H7 (cell line): ENCODE results near the gene ZFAND3. TPM values are rescaled to one million over a fixed set of nuclear protein-coding genes. Genes with fewer than 3 reads are reported as not detected.

Experiments used
- DNase-seq: peaks from one replicate; pipeline ENCODE4 v3.0.0; 2012
- H3K27me3 ChIP-seq: 2 replicates; pipeline ENCODE4 v1.6.0; 2011; ENCODE audit warnings: mild to moderate bottlenecking, low read length; ENCODE audit not compliant: control insufficient read depth, insufficient read depth
- H3K36me3 ChIP-seq: replicated peaks from 2 replicates; pipeline ENCODE4 v1.5.1; 2011; ENCODE audit warnings: low read length; ENCODE audit not compliant: control insufficient read depth, insufficient read depth
- H3K4me3 ChIP-seq: 2 replicates; pipeline ENCODE4 v1.5.1; 2011; ENCODE audit warnings: low read depth, mild to moderate bottlenecking, control low read depth, low read length, moderate library complexity; ENCODE audit not compliant: insufficient read depth
- total RNA-seq: library from RNA; depleted of rRNA; stranded (reverse); fragments of >200 nt; shearing (Covaris generic); gene quantifications from 2 replicates; pipeline ENCODE4 v1.2.3, GENCODE V29; 2014

ZFAND3 gene
- total RNA-seq, 1 experiment from 2014 or later, result 17.1 TPM

- H3K27me3 ChIP-seq, result no peaks in the 10 kb centered on the region
- H3K4me3 ChIP-seq, result no peak overlapping the region
- no peaks in the 10 kb centered on the region for H3K36me3 ChIP-seq
- no peak for DNase-seq
Observed at GRCh38 chr6:38056361-38056760, 236.8 kb downstream of the ZFAND3 start.

GRCh38 chr6:38057994-38058393 is 238.5 kb downstream of the ZFAND3 start:
- Histone ChIP-seq H3K27me3 (no peaks in the 10 kb centered on the region), H3K36me3 (no peaks in the 10 kb centered on the region), H3K4me3 (no peak overlapping the region)
- no peak for DNase-seq

GRCh38 chr6:38062066-38062465 is 242.5 kb downstream of the ZFAND3 start:
- Histone ChIP-seq H3K36me3 (no peaks in the 10 kb centered on the region), H3K27me3 (no peaks in the 10 kb centered on the region), H3K4me3 (no peak overlapping the region)
- no peak for DNase-seq

- Histone ChIP-seq H3K27me3 (no peaks in the 10 kb centered on the region), H3K36me3 (no peaks in the 10 kb centered on the region), H3K4me3 (no peak overlapping the region)
- no peak for DNase-seq
Observed at GRCh38 chr6:38063973-38064372, 244.4 kb downstream of the ZFAND3 start.

- no peak for DNase-seq
- H3K36me3 ChIP-seq, result no peaks in the 10 kb centered on the region
Observed at GRCh38 chr6:38064431-38064830, 244.9 kb downstream of the ZFAND3 start.

GRCh38 chr6:38065734-38066305 is 246.3 kb downstream of the ZFAND3 start:
- Histone ChIP-seq H3K27me3 (no peaks in the 10 kb centered on the region), H3K36me3 (no peaks in the 10 kb centered on the region), H3K4me3 (no peak overlapping the region)
- DNase-seq, result no peak

More at GRCh38 chr6:38064431-38064830, 244.9 kb downstream of the ZFAND3 start:
- no peak overlapping the region for H3K4me3 ChIP-seq
- no peaks in the 10 kb centered on the region for H3K27me3 ChIP-seq

GRCh38 chr6:38067263-38067980 is 247.9 kb downstream of the ZFAND3 start:
- no peak for DNase-seq
- no peak overlapping the region for H3K4me3 ChIP-seq
- no peaks in the 10 kb centered on the region for H3K27me3 ChIP-seq
- no peaks in the 10 kb centered on the region for H3K36me3 ChIP-seq

- no peak for DNase-seq
- H3K36me3 ChIP-seq, result no peaks in the 10 kb centered on the region
- no peak overlapping the region for H3K4me3 ChIP-seq
- no peaks in the 10 kb centered on the region for H3K27me3 ChIP-seq
Observed at GRCh38 chr6:38068854-38069590, 249.5 kb downstream of the ZFAND3 start.

GRCh38 chr6:38077488-38078030 is 258.0 kb downstream of the ZFAND3 start:
- no peak for DNase-seq
- H3K4me3 ChIP-seq, result no peak overlapping the region
- no peaks in the 10 kb centered on the region for H3K27me3 ChIP-seq
- no peaks in the 10 kb centered on the region for H3K36me3 ChIP-seq

GRCh38 chr6:38078671-38079070 is 259.1 kb downstream of the ZFAND3 start:
- Histone ChIP-seq H3K36me3 (no peaks in the 10 kb centered on the region), H3K27me3 (no peaks in the 10 kb centered on the region), H3K4me3 (no peak overlapping the region)
- no peak for DNase-seq

- Histone ChIP-seq H3K27me3 (no peaks in the 10 kb centered on the region), H3K36me3 (no peaks in the 10 kb centered on the region), H3K4me3 (no peak overlapping the region)
- no peak for DNase-seq
Observed at GRCh38 chr6:38079107-38079506, 259.6 kb downstream of the ZFAND3 start.

- no peaks in the 10 kb centered on the region for H3K27me3 ChIP-seq
- H3K4me3 ChIP-seq, result no peak overlapping the region
- H3K36me3 ChIP-seq, result no peaks in the 10 kb centered on the region
- no peak for DNase-seq
Observed at GRCh38 chr6:38079537-38079936, 260.0 kb downstream of the ZFAND3 start.

GRCh38 chr6:38080360-38080759 is 260.8 kb downstream of the ZFAND3 start:
- Histone ChIP-seq H3K4me3 (no peak overlapping the region), H3K36me3 (no peaks in the 10 kb centered on the region)
- no peak for DNase-seq

GRCh38 chr6:38080889-38081288 is 261.4 kb downstream of the ZFAND3 start:
- no peak for DNase-seq
- H3K36me3 ChIP-seq, result no peaks in the 10 kb centered on the region
- no peaks in the 10 kb centered on the region for H3K27me3 ChIP-seq

More at GRCh38 chr6:38080360-38080759, 260.8 kb downstream of the ZFAND3 start:
- no peaks in the 10 kb centered on the region for H3K27me3 ChIP-seq

GRCh38 chr6:38085031-38085430 is 265.5 kb downstream of the ZFAND3 start:
- H3K36me3 ChIP-seq, result no peaks in the 10 kb centered on the region
- no peak overlapping the region for H3K4me3 ChIP-seq
- no peak for DNase-seq
- no peaks in the 10 kb centered on the region for H3K27me3 ChIP-seq

More at GRCh38 chr6:38080889-38081288, 261.4 kb downstream of the ZFAND3 start:
- no peak overlapping the region for H3K4me3 ChIP-seq
